NT2/D1 (cell line): ENCODE measurements around the gene AXL.
A peak's percentile ranks its signal among the peaks of the same experiment; 100 is the strongest.

Experiments used
- DNase-seq: peaks from one replicate; pipeline ENCODE4 v3.0.0-alpha.2; 2011; ENCODE audit warnings: low read depth, low spot score
- H3K27me3 ChIP-seq: 2 replicates; pipeline ENCODE4 v1.6.0; 2011; ENCODE audit warnings: mild to moderate bottlenecking; ENCODE audit not compliant: insufficient read length, insufficient read depth
- H3K36me3 ChIP-seq: 2 replicates; pipeline ENCODE4 v1.6.1; 2011; ENCODE audit warnings: mild to moderate bottlenecking, low read length, mixed read lengths; ENCODE audit not compliant: insufficient read depth, insufficient read length
- H3K4me1 ChIP-seq: 2 replicates; pipeline ENCODE4 v1.5.1; 2011; ENCODE audit not compliant: insufficient read depth, insufficient read length
- H3K4me3 ChIP-seq: 2 replicates; pipeline ENCODE4 v1.5.1; 2011; ENCODE audit warnings: low read depth; ENCODE audit not compliant: insufficient read length
- H3K9ac ChIP-seq: 2 replicates; pipeline ENCODE4 v1.6.0; 2011; ENCODE audit warnings: low read depth; ENCODE audit not compliant: insufficient read length
- H3K9me3 ChIP-seq: 2 replicates; pipeline ENCODE4 v1.5.1; 2011; ENCODE audit warnings: mild to moderate bottlenecking, low read length; ENCODE audit not compliant: insufficient read depth
- SUZ12 ChIP-seq: IDR thresholded peaks from 2 replicates; pipeline ENCODE4 v1.6.1; 2011; ENCODE audit not compliant: insufficient read length, insufficient read depth; ENCODE audit errors: extremely low read depth
- YY1 ChIP-seq: IDR thresholded peaks from 2 replicates; pipeline ENCODE4 v1.6.1; 2011; ENCODE audit not compliant: insufficient read length, insufficient read depth
- ZNF274 ChIP-seq: IDR thresholded peaks from 2 replicates; pipeline ENCODE4 v1.6.1; 2011; ENCODE audit warnings: mild to moderate bottlenecking, low read depth, low read length

Gene AXL

DNA sequence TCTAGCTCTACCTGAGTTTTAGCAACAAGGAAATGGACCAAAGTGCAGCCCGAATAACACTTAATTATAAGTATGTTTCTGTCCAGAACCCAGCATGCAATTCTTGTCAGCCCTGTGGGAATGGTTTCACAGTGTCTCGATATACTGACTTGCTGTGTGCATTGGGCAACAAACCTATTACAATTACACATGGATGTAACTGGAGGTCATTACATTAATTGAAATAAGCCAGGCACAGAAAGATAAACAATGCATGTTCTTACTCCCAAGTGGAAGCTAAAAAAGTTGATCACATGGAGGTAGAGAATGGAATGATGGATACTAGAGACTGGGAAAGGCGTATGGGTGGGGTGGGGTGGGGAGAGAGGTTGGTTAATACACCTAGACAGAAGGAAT, 31.1 kb upstream of the AXL start:
- Histone ChIP-seq H3K4me3 (no peak overlapping the region), H3K27me3 (no peaks in the 10 kb centered on the region), H3K36me3 (no peaks in the 10 kb centered on the region), H3K9ac (no peak overlapping the region), H3K4me1 (peaks cover 4% of the 10 kb centered on the region), H3K9me3 (no peaks in the 10 kb centered on the region)
- TF ChIP-seq SUZ12 (no peak), ZNF274 (no peak), YY1 (no peak)
- DNase-seq = no peak

DNA sequence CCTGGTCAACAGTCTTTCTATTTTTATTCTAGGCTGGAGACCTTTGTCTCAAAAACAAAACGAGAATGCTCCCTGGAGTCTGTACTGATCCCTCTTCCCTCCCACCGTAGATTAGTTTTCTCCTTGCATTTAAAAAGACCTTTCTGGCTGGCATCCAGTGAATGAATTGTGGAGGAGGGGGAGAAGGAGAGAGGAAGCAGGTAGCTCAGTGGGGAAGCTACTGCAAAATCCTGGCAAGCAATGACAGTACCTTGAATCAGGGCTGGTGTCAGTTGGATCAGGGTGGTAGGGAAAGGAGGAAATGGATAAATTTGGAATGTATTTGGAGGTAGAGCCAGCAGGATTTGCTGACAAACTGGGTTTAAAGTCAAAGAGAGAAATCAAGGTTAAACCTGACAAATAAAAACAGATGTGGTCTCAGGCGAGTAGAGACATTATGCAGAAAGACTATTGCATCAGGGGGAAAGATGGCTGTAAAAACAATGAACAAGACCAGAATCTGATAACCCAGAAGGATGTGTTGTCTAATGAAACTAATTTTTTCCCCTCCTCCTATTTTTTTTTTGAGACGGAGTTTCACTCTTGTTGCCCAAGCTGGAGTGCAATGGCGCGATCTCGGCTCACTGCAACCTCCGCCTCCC, 29.5 kb upstream of the AXL start:
- DNase-seq = peak; percentile 84
- H3K9ac ChIP-seq = no peak overlapping the region
- H3K27me3 ChIP-seq = no peaks in the 10 kb centered on the region
- peaks cover 8% of the 10 kb centered on the region for H3K4me1 ChIP-seq
- no peak overlapping the region for H3K4me3 ChIP-seq
- peaks cover 1% of the 10 kb centered on the region for H3K36me3 ChIP-seq
- no peaks in the 10 kb centered on the region for H3K9me3 ChIP-seq
- no peak for TF ChIP-seq SUZ12
- no peak for TF ChIP-seq ZNF274

DNA sequence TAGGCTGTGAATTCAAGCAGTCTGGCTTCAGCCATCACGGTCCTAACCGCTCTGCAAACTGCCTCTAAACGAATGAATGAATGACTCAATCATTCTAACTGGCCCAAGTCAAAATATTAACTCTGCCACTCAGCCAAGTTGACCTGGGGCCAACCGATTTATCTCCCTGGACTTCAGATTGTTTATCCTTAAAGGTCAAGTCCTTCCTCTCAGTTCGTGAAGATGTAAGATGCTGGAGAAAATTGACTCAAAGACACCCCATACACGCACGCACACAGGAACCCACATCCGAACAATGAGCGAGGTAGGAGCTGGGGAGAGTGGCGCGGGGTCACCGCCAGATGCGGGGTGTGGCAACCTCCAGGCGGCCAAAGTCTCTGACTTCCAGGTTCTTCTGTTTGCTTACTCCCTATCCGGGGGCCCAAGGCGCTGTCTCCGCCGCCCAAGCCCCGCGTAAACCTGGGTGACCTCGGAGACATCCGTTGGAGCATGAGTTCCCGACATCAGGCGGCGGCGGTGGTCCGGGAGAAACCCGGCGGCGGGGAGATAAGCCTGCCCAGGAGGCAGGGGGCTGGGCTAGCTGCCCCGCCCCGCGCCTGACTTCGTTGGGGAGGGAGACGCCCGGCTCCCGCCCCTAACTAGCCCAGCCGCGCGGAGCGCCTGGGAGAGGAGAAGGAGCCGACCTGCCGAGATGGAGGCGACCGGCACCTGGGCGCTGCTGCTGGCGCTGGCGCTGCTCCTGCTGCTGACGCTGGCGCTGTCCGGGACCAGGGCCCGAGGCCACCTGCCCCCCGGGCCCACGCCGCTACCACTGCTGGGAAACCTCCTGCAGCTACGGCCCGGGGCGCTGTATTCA, 26.2 kb upstream of the AXL start, which contains the start of gene CYP2S1:
CYP2S1 (plus strand) TSS at position 646 of the 856 bp plus-strand sequence; CDS start at position 692, 46 bp downstream.
- Histone ChIP-seq H3K36me3 (peaks cover 23% of the 10 kb centered on the region), H3K4me3 (peak within 1 kb of the TSS; percentile 82), H3K4me1 (peaks cover 12% of the 10 kb centered on the region), H3K9ac (peak within 1 kb of the TSS; percentile 94), H3K9me3 (no peaks in the 10 kb centered on the region), H3K27me3 (no peaks in the 10 kb centered on the region)
- DNase-seq = no peak
- no peak for TF ChIP-seq ZNF274
- no peak for TF ChIP-seq YY1
- TF ChIP-seq SUZ12 = no peak

DNA sequence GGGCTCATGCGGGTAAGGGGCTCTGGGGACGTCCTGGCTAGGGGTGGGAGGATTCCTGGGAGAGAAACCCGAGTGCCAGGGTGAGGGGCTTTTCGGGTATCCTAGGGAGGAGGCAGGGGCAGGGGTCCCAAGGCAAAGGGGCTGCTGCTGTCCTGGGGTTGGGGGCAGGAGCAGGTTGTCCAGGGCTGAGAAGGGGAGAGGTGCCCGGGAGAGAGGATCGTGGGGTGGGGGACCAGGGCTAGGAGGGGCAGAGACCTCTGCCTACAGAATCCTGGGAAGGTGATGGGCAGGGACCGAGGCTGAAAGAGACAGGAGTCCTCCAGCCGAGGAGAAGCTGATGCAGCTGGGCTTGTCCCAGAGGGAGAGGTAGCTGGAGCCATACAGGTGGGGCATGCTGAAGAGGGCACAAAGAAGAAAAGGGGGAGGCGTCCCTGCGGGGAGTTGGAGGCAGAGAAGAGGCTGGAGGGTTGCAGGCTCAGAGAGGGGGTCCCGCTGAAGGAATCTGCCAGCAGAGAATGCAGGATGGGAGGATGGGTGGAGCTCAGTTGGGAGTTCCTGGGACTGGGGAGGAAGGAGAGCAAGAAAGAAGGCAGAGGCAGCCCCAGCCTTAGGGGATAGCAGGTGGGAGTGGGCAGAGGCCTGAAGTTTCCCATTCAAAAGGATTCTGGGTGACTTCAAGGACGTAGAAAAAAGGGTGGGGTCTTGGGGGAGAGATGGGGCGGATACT, 25.4 kb upstream of the AXL start:
- Histone ChIP-seq H3K9ac (peak overlapping the region; percentile 94), H3K9me3 (no peaks in the 10 kb centered on the region)
- TF ChIP-seq SUZ12 (no peak), ZNF274 (no peak), YY1 (no peak)

DNA sequence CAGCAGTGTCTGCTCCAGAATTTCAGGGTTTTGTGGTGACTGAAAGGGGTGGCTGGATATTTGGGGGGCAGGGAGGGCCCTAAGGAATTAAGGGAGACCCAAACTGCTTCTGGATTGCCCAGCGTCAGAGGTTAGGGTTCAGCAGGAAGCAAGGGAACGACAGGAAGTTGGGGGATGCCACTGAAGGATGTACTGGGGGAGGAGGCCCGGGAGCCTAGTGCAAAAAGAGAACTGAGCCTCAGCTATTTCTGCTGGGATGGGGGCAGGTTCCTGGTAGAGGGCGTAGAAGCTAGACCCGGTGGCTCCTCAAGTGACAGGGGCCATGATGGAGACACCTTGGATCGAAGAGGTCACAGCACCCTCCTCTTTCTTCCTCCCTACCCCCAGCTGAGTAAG, 24.9 kb upstream of the AXL start:
- peak overlapping the region; percentile 94 for H3K9ac ChIP-seq
- H3K36me3 ChIP-seq = peaks cover 34% of the 10 kb centered on the region
- no peaks in the 10 kb centered on the region for H3K9me3 ChIP-seq
- H3K4me3 ChIP-seq = peak overlapping the region; percentile 82
- peaks cover 12% of the 10 kb centered on the region for H3K4me1 ChIP-seq
- TF ChIP-seq YY1 (no peak), ZNF274 (no peak), SUZ12 (no peak)
- H3K27me3 ChIP-seq = no peaks in the 10 kb centered on the region
- no peak for DNase-seq

More for the DNA sequence above, 25.4 kb upstream of the AXL start:
- Histone ChIP-seq H3K27me3 (no peaks in the 10 kb centered on the region), H3K36me3 (peaks cover 29% of the 10 kb centered on the region), H3K4me3 (peak overlapping the region; percentile 82), H3K4me1 (peaks cover 12% of the 10 kb centered on the region)
- no peak for DNase-seq

DNA sequence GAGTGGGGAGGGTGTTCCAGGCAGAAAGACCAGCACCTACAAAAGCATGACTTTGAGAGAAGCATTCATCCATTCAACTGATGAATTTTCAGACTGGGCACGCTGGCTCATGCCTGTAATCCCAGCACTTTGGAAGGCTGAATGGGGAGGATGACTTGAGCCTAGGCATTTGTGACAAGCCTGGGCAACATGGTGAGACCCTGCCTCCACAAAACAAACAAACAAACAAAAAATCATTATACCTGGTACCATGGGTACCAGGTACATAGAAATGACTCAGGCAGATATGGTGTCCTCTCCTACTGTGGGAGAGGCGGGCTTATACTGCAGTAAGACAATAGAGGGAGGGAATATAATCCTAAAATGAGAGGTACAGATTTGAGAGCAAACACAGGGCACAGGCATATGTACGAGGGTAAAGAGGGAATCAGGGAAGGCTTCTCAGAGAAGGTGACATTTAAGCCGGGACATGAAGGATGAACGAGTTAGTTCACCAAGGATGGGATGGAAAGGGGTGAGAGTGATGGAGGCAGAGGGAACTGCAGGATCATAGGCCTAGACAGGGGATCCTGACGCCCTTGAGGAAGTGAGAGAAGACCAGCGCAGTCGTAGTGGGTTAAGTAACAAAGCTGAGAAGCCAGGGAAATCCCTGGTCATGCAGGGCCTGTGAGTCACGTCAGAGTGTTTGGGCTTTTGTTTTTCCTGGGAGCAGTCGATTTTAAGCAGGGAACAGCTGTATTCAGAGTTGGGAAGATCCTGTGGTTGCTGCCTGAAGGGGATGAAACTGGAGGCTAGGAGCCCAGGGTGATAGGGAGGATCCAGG, 23.1 kb upstream of the AXL start:
- peaks cover 10% of the 10 kb centered on the region for H3K4me1 ChIP-seq
- TF ChIP-seq ZNF274 = no peak
- TF ChIP-seq YY1 = no peak
- TF ChIP-seq SUZ12 = no peak
- no peaks in the 10 kb centered on the region for H3K9me3 ChIP-seq
- no peak for DNase-seq
- H3K4me3 ChIP-seq = no peak overlapping the region
- peaks cover 39% of the 10 kb centered on the region for H3K36me3 ChIP-seq
- no peak overlapping the region for H3K9ac ChIP-seq
- H3K27me3 ChIP-seq = no peaks in the 10 kb centered on the region
